Bronchial epithelial cell (primary cell): ENCODE data around the gene JMJD7. TPM values are rescaled to one million over a fixed set of nuclear protein-coding genes. Genes with fewer than 3 reads are reported as not detected.

Experiments
- DNase-seq: peaks from one replicate; pipeline ENCODE4 v3.0.0-alpha.2; 2010; ENCODE audit warnings: low read depth
- FAIRE-seq: peaks from 2 replicates; lab custom pipeline; 2011; peaks lifted over from hg19 to GRCh38; lab: Jason Lieb, UNC
- H3K27me3 ChIP-seq: 2 replicates; pipeline ENCODE4 v1.5.1; 2011; ENCODE audit warnings: low read length; ENCODE audit not compliant: control insufficient read depth, insufficient read depth
- H3K36me3 ChIP-seq: 2 replicates; pipeline ENCODE4 v1.5.1; 2011; ENCODE audit warnings: low read length; ENCODE audit not compliant: control insufficient read depth, insufficient read depth
- H3K4me3 ChIP-seq: 2 replicates; pipeline ENCODE4 v1.5.1; 2011; ENCODE audit warnings: mild to moderate bottlenecking, low read depth, low read length, control low read depth
- CTCF ChIP-seq: IDR thresholded peaks from 2 replicates; pipeline ENCODE4 v1.5.1; 2011; ENCODE audit warnings: mild to moderate bottlenecking, moderate library complexity, low read length, control low read depth, inconsistent platforms; ENCODE audit not compliant: insufficient read depth, severe bottlenecking
- total RNA-seq: library from RNA; depleted of rRNA; stranded (reverse); fragments of >200 nt; gene quantifications from 2 replicates; pipeline ENCODE4 v1.2.1, GENCODE V29; 2014

Gene JMJD7
- total RNA-seq, 1 donor from 2014 or later, result 22.9 TPM

GRCh38 chr15:41801850-41802455, 25.9 kb upstream of the JMJD7 start:
- Histone ChIP-seq H3K4me3 (no peak overlapping the region), H3K27me3 (no peaks in the 10 kb centered on the region), H3K36me3 (peaks cover 8% of the 10 kb centered on the region)
- DNase-seq (peak; percentile 90), FAIRE-seq (no peak)
- no peak for TF ChIP-seq CTCF

GRCh38 chr15:41804361-41804760, 23.5 kb upstream of the JMJD7 start:
- FAIRE-seq (peak; percentile 98), DNase-seq (peak; percentile 99)
- H3K4me3 ChIP-seq, result no peak overlapping the region
- no peaks in the 10 kb centered on the region for H3K27me3 ChIP-seq
- peaks cover 5% of the 10 kb centered on the region for H3K36me3 ChIP-seq
- TF ChIP-seq CTCF, result no peak

- no peak for TF ChIP-seq CTCF
- Histone ChIP-seq H3K27me3 (no peaks in the 10 kb centered on the region), H3K4me3 (no peak overlapping the region), H3K36me3 (no peaks in the 10 kb centered on the region)
- FAIRE-seq (no peak), DNase-seq (peak; percentile 58)
These were observed 22.8 kb upstream of the JMJD7 start for GRCh38 chr15:41804916-41805666.

- Histone ChIP-seq H3K4me3 (no peak overlapping the region), H3K27me3 (no peaks in the 10 kb centered on the region), H3K36me3 (peaks cover 1% of the 10 kb centered on the region)
- DNase-seq (no peak), FAIRE-seq (peak; percentile 58)
- TF ChIP-seq CTCF, result no peak
These were observed 22.2 kb upstream of the JMJD7 start for GRCh38 chr15:41805711-41806110.

GRCh38 chr15:41806291-41807181, 21.4 kb upstream of the JMJD7 start:
- Histone ChIP-seq H3K4me3 (no peak overlapping the region), H3K36me3 (peaks cover 3% of the 10 kb centered on the region), H3K27me3 (no peaks in the 10 kb centered on the region)
- DNase-seq (peak; percentile 93), FAIRE-seq (peak; percentile 90)
- TF ChIP-seq CTCF, result peak; percentile 68
